Keratinocyte (primary cell): ENCODE measurements around the gene TSPAN18. TPM values are rescaled to one million over a fixed set of nuclear protein-coding genes. Genes with fewer than 3 reads are reported as not detected.
A peak's percentile ranks its signal among the peaks of the same experiment; 100 is the strongest.

Source experiments
- DNase-seq: peaks from one replicate; pipeline ENCODE4 v3.0.0-alpha.2; 2011; ENCODE audit warnings: low read depth, missing footprints, low spot score
- FAIRE-seq: peaks from 2 replicates; lab custom pipeline; 2011; peaks lifted over from hg19 to GRCh38; lab: Jason Lieb, UNC
- H2AFZ ChIP-seq: 2 replicates; pipeline ENCODE4 v1.6.0; 2012; ENCODE audit warnings: low read length, control low read depth, inconsistent platforms; ENCODE audit not compliant: control insufficient read depth
- H3K27ac ChIP-seq: 2 replicates; pipeline ENCODE4 v1.5.1; 2011; ENCODE audit warnings: low read length; ENCODE audit not compliant: control insufficient read depth, insufficient read depth
- H3K27me3 ChIP-seq: 3 replicates; pipeline ENCODE4 v1.6.0; 2011; ENCODE audit warnings: low read length; ENCODE audit not compliant: control insufficient read depth, insufficient read depth; ENCODE audit errors: extremely low read depth
- H3K36me3 ChIP-seq, 2 experiments: 2 replicates in 1 of 2; 3 replicates in 1 of 2; pipeline ENCODE4 v1.5.1; 2011; ENCODE audit warnings: low read length in 2 of 2, mild to moderate bottlenecking in 1 of 2; ENCODE audit not compliant: control insufficient read depth in 2 of 2, insufficient read depth in 2 of 2; ENCODE audit errors: extremely low read depth in 1 of 2
- H3K4me1 ChIP-seq: 3 replicates; pipeline ENCODE4 v1.5.1; 2011; ENCODE audit warnings: low read length; ENCODE audit not compliant: control insufficient read depth, insufficient read depth; ENCODE audit errors: extremely low read depth
- H3K4me2 ChIP-seq: 3 replicates; pipeline ENCODE4 v1.6.0; 2011; ENCODE audit warnings: low read depth, low read length; ENCODE audit not compliant: control insufficient read depth, insufficient read depth; ENCODE audit errors: extremely low read depth
- H3K4me3 ChIP-seq, 3 experiments: fragments of 200-600 bp in 1 of 3; sonication (generic) in 1 of 3; 2 replicates in 2 of 3; 3 replicates in 1 of 3; pipeline ENCODE4 v1.5.1; 2011 to 2016; ENCODE audit warnings: low read length in 3 of 3, mild to moderate bottlenecking in 3 of 3, control low read depth in 2 of 3, inconsistent platforms in 1 of 3, low read depth in 1 of 3, mixed read lengths in 1 of 3, mixed run types in 1 of 3, moderate library complexity in 1 of 3; ENCODE audit not compliant: control insufficient read depth in 2 of 3, insufficient read depth in 2 of 3; ENCODE audit errors: extremely low read depth in 1 of 3
- H3K79me2 ChIP-seq: 2 replicates; pipeline ENCODE4 v1.6.0; 2012; ENCODE audit warnings: low read length; ENCODE audit not compliant: control insufficient read depth, insufficient read depth
- H3K9ac ChIP-seq: 3 replicates; pipeline ENCODE4 v1.6.0; 2011; ENCODE audit warnings: low read length; ENCODE audit not compliant: control insufficient read depth, insufficient read depth; ENCODE audit errors: extremely low read depth
- H3K9me1 ChIP-seq: 3 replicates; pipeline ENCODE4 v1.6.0; 2011; ENCODE audit warnings: low read length; ENCODE audit not compliant: control insufficient read depth, insufficient read depth; ENCODE audit errors: extremely low read depth
- H3K9me3 ChIP-seq: 2 replicates; pipeline ENCODE4 v1.5.1; 2012; ENCODE audit warnings: low read depth, low read length; ENCODE audit not compliant: control insufficient read depth
- H4K20me1 ChIP-seq: 3 replicates; pipeline ENCODE4 v1.6.0; 2011; ENCODE audit warnings: low read length; ENCODE audit not compliant: control insufficient read depth, insufficient read depth; ENCODE audit errors: extremely low read depth
- EZH2 ChIP-seq: IDR thresholded peaks from one replicate; pipeline ENCODE4 v1.6.1; 2012; ENCODE audit warnings: inconsistent platforms, mild to moderate bottlenecking, low read length, moderate library complexity
- dilution Hi-C: fragments of 300-500 bp; cut with MboI; formaldehyde crosslinking; loops from one replicate; pipeline ENCODE4 v1.7.0; 2020; ENCODE audit warnings: low sequenced_read_pairs; ENCODE audit not compliant: extremely low pct_ligation_motif_present
- polyA plus RNA-seq, 5 experiments: library from polyadenylated mRNA; depleted of rRNA in 3 of 5; stranded (reverse) in 3 of 5; stranded (forward) in 1 of 5; unstranded in 1 of 5; fragments of >200 nt; gene quantifications; 1 replicate in 1 of 5; 2 replicates in 3 of 5; 3 replicates in 1 of 5; pipeline versions ENCODE4 v1.2.1 to v1.2.3, GENCODE V29; 2011 to 2012; ENCODE audit warnings: missing spikeins in 2 of 5, low read depth in 1 of 5, low replicate concordance in 1 of 5
- TF ChIP-seq, protein P1 (sequence below), 3 experiments: IDR thresholded peaks in 1 of 3; conservative IDR thresholded peaks in 1 of 3; optimal IDR thresholded peaks in 1 of 3; 2 replicates in 2 of 3; 3 replicates in 1 of 3; pipeline versions ENCODE3 to v1.5.1; 2011; ENCODE audit warnings: low read length in 3 of 3, mild to moderate bottlenecking in 3 of 3, moderate library complexity in 2 of 3, control low read depth in 1 of 3, inconsistent platforms in 1 of 3; ENCODE audit not compliant: insufficient read depth in 2 of 3; ENCODE audit errors: extremely low read depth in 1 of 3

Gene TSPAN18
- polyA plus RNA-seq, 1 donor (not counting 4 experiments of a cell fraction or from before 2014, with no cell fraction given): not detected

DNA sequence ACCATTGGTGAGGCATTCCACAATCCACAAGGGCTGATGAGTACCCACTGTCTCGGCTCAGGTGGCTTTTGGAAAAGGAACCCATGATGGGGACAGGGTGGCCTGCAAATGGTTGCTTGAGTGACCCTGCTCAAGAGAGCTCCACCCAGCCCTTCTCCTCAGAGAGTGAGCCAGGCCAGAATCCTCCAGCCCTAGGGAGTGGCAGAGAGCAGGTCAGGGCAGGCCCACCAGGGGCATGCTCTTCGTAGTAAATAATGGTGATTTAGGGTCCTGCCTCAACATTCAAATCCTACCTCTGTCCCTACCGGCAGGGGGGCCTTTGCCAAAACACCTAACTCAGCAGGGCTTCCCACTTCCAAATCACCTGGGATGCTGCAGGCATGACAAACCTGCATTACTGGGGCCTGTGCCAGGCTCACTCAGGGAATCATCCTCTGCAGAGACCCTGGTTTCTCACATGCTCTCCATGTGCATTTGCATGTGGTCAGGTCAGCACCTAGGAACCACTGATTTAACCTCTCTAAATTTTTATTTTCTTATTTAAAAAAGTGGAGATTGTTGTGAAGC lies 241.3 kb downstream of the TSPAN18 start:
- Histone ChIP-seq H3K9me3 (no peaks in the 10 kb centered on the region), H3K4me2 (peak overlapping the region; percentile 25), H3K36me3 (no peaks in the 10 kb centered on the region), H3K27me3 (no peaks in the 10 kb centered on the region), H3K79me2 (no peaks in the 10 kb centered on the region), H3K27ac (no peak overlapping the region), H3K9me1 (no peaks in the 10 kb centered on the region), H4K20me1 (no peaks in the 10 kb centered on the region), H3K4me1 (peaks cover 7% of the 10 kb centered on the region), H3K9ac (no peak overlapping the region), H3K4me3 (no peak overlapping the region), H2AFZ (no peak overlapping the region)
- dilution Hi-C loops: no loop called here
- no peak for DNase-seq
- FAIRE-seq: no peak
- TF ChIP-seq EZH2: no peak
- TF ChIP-seq, protein P1, sequence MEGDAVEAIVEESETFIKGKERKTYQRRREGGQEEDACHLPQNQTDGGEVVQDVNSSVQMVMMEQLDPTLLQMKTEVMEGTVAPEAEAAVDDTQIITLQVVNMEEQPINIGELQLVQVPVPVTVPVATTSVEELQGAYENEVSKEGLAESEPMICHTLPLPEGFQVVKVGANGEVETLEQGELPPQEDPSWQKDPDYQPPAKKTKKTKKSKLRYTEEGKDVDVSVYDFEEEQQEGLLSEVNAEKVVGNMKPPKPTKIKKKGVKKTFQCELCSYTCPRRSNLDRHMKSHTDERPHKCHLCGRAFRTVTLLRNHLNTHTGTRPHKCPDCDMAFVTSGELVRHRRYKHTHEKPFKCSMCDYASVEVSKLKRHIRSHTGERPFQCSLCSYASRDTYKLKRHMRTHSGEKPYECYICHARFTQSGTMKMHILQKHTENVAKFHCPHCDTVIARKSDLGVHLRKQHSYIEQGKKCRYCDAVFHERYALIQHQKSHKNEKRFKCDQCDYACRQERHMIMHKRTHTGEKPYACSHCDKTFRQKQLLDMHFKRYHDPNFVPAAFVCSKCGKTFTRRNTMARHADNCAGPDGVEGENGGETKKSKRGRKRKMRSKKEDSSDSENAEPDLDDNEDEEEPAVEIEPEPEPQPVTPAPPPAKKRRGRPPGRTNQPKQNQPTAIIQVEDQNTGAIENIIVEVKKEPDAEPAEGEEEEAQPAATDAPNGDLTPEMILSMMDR (optimal IDR thresholded peaks at IDR 0.05 in 1 of 3, IDR thresholded peaks at IDR 0.05 in 1 of 3, conservative IDR thresholded peaks at IDR 0.05 in 1 of 3; ENCODE audit: extremely low read depth in 1 of 3, insufficient read depth in 2 of 3, low read length in 3 of 3): no peak

DNA sequence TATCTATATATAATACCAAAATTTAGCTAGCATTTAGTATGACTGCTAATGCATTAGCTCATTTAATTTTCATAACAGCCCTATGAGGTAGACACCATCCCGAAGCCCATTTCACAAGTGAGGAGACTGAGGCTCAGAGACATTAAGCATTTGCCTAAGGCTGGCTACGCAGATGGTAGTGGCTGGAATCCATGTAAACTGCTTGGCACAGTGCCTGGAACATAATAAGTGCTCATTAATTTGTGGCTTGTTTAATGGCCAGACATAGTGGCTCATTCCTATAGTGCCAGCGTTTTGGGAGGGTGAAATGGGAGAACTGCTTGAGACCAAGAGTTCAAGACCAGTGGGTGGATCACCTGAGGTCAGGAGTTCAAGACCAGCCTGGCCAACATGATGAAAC lies 241.7 kb downstream of the TSPAN18 start:
- H3K9me1 ChIP-seq: no peaks in the 10 kb centered on the region
- FAIRE-seq (peak; percentile 41), DNase-seq (no peak)
- H3K36me3 ChIP-seq: no peaks in the 10 kb centered on the region
- H3K4me1 ChIP-seq: peaks cover 7% of the 10 kb centered on the region
- no peak overlapping the region for H3K4me3 ChIP-seq
- H3K4me2 ChIP-seq: no peak overlapping the region
- no peak overlapping the region for H3K27ac ChIP-seq
- no peak overlapping the region for H2AFZ ChIP-seq
- H3K9me3 ChIP-seq: no peaks in the 10 kb centered on the region
- no peak for TF ChIP-seq EZH2
- TF ChIP-seq, protein P1 (optimal IDR thresholded peaks at IDR 0.05 in 1 of 3, IDR thresholded peaks at IDR 0.05 in 1 of 3, conservative IDR thresholded peaks at IDR 0.05 in 1 of 3; ENCODE audit: extremely low read depth in 1 of 3, insufficient read depth in 2 of 3, low read length in 3 of 3): no peak
- no peak overlapping the region for H3K9ac ChIP-seq
- dilution Hi-C loops: no loop called here
- H3K27me3 ChIP-seq: no peaks in the 10 kb centered on the region
- no peaks in the 10 kb centered on the region for H3K79me2 ChIP-seq
- H4K20me1 ChIP-seq: no peaks in the 10 kb centered on the region
